Dedifferentiated amniotic fluid mesenchymal stem cell (primary cell): ENCODE measurements around the gene HDGFL2.

Source experiments
- DNase-seq: peaks from one replicate; pipeline ENCODE4 v3.0.0-alpha.2; 2016; ENCODE audit errors: extremely low spot score

Gene HDGFL2

DNA sequence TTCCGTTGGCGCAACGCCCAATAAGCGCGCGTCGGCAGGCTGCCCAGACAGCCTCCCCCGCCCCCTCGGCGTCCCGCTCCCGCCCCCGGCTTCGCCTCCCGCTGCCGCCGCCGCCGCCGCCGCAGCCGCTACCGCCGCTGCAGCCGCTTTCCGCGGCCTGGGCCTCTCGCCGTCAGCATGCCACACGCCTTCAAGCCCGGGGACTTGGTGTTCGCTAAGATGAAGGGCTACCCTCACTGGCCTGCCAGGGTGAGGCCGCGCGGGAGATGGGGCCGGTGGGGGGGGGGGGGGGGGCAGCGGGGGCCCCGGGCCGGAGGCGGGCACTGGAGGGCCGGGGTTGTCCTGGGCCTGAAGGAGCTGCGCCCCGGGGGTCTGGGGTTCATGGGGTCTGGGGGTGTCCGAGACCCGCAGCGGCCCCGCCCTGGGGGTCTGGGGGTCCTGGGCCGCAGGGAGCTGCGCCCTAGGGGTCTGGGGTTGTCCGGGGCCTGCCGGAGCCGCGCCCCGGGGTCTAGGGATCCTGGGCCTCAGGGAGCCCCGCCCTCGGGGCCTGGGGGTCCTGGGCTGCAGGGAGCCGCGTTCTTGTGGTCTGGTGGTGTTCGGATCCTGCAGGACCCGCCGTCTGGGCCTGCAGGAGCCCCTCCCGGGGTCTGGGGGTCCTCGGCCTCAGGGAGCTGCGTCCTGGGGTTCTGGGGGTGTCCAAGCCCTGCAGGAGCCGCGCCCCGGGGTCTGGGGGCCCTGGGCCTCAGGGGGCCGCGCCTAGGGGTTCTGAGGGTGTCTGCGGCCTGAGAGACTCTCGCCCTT, at the start of gene HDGFL2:
HDGFL2 (plus strand) TSS at position 124 of the 801 bp plus-strand sequence; CDS start at position 178, 54 bp downstream.
- DNase-seq, result no peak

DNA sequence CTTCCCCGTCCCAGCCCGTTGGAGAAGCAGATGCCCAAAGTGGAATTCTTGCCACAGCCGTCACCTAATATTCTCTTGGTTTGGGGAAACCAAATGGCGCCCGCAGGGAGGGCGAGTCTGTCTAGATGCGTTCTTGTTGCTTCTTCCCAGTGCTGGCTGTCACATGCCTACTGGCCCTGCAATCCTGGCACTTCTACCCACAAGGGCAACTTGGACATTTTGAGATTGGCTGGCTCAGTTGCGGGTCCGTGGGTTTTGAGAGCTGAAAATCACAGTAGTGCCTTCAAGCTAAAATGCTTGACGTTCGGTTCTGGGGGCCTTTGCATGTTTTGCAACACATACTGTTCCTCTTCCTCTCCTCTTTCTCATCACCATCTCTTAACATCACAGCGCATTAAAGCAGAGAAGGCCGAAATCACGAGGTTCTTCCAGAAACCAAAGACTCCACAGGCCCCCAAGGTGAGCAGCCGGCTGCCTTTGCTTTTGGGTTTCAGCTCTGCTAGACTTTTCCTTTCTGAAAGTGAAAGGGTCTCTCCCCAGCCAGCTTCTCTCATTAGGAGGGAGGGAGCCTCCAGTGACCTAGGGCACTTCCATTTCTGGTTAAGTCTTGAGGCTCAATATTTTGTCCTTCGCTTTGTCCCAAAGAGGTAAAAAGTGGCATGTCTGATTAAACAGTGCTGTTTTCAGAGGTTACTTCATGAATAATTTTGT, 48.5 kb upstream of the HDGFL2 start:
- no peak for DNase-seq

GRCh38 chr19:4425537-4425936, 46.6 kb upstream of the HDGFL2 start:
- DNase-seq, result no peak

DNA sequence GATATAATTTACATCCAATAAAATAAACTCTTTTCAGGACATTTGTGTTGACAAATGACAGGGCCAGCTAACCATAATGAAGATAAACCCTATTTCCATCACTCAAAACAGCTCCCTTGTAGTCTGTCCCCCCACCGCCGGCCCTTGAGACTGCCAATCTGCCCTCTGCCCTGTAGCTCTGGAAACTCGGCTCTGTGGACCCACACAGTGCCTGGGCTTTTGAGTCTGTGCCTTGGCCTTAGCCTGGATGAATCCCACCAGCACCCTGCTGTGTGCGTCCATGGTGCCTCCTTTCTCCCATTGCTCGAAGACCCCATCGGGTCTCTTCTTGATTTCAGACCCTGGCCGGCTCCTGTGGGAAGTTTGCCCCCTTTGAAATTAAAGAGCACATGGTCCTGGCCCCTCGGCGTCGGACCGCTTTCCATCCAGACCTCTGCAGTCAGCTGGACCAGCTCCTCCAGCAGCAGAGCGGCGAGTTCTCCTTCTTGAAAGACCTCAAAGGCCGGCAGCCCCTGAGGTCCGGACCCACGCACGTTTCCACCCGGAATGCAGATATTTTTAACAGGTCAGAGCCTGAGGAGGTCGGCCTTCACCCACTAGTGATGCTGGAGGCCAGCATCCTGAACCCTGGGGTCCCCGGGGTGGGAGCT, 43.6 kb upstream of the HDGFL2 start:
- no peak for DNase-seq

GRCh38 chr19:4429256-4429655, 42.8 kb upstream of the HDGFL2 start:
- DNase-seq, result no peak

GRCh38 chr19:4429771-4430171, 42.3 kb upstream of the HDGFL2 start:
- DNase-seq, result no peak

DNA sequence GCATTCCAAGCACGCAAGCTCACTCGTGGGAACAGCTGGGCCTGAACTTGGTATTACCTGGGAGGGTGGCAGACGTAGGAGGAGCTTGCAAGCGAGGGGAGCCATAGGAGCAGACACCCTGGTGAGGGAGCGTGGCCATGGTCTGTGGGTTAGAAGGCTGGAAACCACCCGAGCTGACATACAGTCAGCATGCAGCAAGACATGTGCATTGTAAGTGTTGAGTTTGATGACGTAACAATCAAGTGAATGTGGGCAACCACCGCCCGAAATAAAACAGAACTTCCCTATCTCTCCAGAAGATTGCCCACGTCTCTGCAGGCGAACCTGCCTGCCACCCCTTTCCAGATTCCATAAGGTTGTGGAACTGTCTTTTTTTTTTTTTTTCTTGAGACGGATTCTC, 41.3 kb upstream of the HDGFL2 start:
- no peak for DNase-seq

DNA sequence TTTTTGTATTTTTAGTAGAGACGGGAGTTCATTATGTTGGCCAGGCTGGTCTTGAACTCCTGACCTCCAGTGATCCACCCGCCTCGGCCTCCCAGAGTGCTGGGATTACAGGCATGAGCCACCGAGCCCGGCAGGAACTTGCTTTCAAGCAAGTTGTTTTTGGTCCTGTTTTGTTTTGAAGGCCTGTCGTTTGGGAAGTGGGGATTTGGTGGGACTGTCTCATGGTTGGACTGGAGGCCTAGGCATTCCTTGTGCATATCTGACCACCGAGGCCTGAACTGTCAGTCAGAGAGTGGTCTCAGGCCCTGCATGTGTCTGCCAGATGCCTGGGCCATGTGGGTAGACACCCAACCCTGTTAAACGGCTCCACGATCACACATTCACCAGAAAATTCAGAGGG, 40.8 kb upstream of the HDGFL2 start:
- no peak for DNase-seq

DNA sequence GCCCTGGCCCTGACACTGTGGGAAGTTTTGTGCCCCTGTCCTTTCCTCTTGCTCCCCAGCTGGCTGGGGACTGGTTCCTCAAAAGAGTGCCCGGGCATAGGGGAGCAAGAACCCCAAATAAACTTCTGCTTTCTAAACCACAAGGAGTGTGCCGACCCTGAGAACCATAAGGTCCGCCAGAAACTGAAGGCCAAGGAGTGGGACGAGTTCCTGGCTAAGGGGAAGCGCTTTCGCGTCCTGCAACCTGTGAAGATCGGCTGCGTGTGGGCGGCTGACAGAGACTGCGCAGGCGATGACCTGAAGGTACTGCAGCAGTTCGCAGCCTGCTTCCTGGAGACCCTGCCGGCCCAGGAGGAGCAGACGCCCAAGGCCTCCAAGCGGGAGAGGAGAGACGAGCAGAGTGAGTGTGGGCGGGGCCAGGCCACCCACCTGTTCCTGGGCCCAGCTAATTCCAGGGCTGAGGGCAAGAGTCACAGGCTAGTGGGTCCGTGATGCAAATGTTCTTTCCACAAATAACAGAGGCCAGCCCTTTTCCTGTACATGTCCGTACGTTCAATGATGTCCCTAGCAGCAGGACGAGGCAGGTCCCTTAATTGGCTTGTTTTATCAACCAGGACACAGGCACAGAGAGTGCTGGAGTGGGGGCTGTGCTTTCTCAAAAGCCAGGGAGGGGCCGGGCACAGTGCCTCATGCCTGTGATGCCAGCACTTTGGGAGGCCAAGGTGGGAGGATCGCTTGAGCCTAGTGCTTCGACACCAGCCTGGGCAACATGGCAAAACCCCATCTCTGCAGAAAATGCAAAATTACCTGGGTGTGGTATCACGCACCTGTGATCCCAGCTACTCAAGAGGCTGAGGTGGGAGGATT, 40.1 kb upstream of the HDGFL2 start:
- no peak for DNase-seq

GRCh38 chr19:4432918-4433506, 39.1 kb upstream of the HDGFL2 start:
- no peak for DNase-seq

GRCh38 chr19:4434391-4434790, 37.7 kb upstream of the HDGFL2 start:
- no peak for DNase-seq

- no peak for DNase-seq
These were observed 35.9 kb upstream of the HDGFL2 start for GRCh38 chr19:4436231-4436630.

GRCh38 chr19:4437103-4437502, 35.0 kb upstream of the HDGFL2 start:
- no peak for DNase-seq

DNA sequence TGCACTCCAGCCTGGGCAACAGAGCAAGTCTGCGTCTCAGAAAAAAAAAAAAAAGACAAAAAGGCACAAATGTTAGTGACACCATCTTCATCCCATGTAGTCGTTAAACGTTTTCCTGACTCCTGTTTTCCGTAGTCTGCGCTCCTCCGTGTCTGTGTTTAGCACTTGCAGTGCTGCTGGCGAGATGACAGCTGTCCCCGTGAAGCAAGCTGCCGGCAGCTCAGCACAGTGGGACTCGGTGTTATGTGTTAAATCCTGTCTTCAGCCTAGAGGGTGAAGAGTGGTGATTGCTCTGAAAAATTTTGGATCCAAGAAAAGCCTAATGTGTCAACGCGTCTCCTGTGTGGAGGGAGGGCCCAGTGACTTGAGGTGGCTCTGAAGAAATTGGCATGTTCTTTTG, 32.9 kb upstream of the HDGFL2 start:
- no peak for DNase-seq

GRCh38 chr19:4441994-4442818, 29.9 kb upstream of the HDGFL2 start:
- no peak for DNase-seq

- no peak for DNase-seq
These were observed 29.3 kb upstream of the HDGFL2 start for GRCh38 chr19:4442819-4443146.

DNA sequence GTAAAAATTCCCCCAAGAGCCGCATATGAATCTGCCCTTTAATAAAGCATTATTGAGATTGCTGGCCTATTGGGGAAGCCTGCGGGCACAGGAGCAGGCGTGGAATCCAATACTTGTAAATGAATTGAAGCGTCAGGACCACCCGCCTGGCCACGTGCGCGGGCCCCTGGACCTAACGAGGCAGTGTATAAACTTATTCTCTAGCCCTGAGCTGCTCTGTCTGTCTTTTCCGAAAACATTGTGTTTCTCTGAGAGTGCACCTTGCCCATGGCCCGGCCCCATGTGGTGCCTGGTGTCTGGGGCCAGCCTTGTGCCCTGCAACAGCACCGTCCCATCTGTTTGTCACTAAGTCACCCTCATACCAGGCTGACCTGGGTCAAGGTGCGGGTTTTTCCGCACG, 28.9 kb upstream of the HDGFL2 start:
- DNase-seq, result no peak

DNA sequence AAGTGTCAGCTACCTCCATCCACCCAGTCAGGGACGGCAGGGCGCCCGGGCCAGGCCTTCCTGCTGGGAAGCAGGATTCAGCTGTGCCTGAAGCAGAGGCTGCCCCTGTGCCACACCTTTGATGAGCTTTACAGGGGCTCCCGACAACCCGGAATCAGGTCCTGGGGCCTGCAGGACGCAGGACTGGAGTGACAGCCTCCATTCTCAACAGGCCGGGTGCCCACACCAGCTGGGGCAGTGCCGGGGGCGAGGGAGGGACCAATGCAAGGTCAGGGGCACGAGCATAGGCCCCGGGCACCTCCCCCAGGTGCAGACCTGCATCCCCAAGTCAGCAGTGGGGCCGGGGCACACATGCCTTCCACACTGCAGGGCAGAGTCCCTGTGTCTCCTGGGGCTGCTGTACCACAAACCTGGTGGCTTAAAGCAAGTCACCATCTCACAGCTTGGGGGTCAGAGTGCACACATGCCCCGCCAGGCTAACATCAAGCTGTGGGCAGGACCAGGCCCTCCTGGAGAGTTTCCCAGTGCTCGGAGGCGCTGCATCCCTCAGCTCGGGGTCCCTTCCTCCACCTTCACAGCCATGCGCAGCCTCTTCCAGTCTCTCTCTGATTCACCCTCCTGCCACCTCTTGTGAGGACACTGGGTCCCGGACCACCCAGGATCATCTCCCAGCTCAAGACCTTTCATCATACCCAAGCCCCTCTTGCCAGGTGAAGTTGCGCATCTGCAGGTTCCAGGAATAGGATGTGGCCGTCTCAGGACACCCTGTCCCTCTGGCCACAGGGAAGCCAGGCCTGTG, 27.9 kb upstream of the HDGFL2 start:
- DNase-seq, result no peak

- no peak for DNase-seq
These were observed 27.0 kb upstream of the HDGFL2 start for GRCh38 chr19:4444765-4445741.
